Mucosa of gallbladder (tissue), 1 donor: ENCODE measurements around the gene HIF1AN. TPM values are rescaled to one million over a fixed set of nuclear protein-coding genes. Genes with fewer than 3 reads are reported as not detected.

Experiments
- DNase-seq: peaks from one replicate; pipeline ENCODE4 v3.0.0-alpha.2; 2020; ENCODE audit warnings: low spot score
- total RNA-seq: library from RNA; stranded (reverse); gene quantifications from one replicate; pipeline ENCODE4 v1.2.1, GENCODE V29; 2021
- donor health status: DM: no; HTN: no; CAD: no.

The HIF1AN gene
- 46.4 TPM for total RNA-seq

DNA sequence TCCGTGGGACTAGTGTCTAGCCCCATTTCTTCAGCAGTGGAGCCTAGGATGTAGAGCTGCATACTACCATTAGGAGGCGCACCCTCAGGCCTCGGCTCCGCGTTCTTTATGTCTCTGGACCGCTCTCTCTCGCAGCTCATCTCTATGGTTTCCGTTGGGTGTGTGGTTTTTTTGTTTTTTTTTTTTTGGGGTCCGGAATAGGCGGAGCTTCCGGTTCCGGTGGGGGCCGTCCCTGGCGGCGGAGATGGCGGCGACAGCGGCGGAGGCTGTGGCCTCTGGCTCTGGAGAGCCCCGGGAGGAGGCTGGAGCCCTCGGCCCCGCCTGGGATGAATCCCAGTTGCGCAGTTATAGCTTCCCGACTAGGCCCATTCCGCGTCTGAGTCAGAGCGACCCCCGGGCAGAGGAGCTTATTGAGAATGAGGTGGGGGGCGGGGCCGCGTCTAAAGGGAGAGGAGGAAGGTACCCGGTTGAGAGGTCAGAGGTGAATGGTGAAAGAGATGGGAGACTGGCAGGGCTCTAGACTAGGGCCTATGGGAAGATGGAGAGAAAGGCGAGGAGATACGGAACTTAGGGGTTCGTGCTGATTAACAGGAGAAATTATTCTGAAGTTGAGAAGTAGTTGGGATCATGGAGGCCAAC is at the start of gene HIF1AN:
TSS of gene HIF1AN (plus strand) at position 229 of the 639 bp plus-strand sequence. CDS start at position 245, 16 bp downstream.
- peak; percentile 93 for DNase-seq

DNA sequence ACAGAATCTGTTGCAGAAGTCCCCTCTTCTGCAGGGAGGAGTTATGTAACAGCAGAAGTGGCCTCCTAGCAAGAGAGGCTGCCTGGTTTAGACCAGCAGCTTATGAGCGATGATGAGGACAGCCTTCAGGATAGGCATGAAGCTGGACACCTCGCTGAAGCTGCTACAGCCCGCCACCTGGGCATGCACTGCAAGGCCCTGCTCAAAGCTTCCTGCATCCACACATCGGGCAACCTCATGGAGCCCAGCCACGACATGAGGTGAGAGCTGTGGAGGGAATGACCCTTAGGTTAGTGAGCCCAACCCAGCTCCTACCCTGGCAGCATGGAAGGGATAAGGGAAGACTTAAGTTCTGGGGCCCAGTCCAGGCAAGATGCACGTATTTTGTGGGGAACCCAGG is 48.2 kb upstream of the HIF1AN start:
- no peak for DNase-seq

DNA sequence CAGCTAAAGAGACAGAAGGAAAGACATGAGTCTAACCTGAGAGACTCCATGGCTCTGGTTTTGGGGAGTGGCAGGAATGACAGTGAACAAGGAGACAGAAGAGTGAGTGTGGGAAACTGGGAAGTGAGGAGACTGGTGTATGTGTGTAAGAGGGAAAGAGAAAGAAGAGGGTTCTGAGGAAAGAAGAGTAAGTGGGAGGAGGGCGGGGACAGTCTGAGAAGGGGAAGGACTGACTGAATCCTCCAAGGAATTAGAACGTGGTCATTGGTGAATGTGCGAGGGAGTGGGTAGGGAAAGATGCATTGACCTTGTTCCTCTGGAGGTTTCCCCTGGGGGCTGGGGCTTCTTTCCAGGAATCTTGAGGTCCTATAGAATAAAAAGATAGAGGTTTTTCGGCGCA is 46.3 kb upstream of the HIF1AN start:
- DNase-seq: no peak

DNA sequence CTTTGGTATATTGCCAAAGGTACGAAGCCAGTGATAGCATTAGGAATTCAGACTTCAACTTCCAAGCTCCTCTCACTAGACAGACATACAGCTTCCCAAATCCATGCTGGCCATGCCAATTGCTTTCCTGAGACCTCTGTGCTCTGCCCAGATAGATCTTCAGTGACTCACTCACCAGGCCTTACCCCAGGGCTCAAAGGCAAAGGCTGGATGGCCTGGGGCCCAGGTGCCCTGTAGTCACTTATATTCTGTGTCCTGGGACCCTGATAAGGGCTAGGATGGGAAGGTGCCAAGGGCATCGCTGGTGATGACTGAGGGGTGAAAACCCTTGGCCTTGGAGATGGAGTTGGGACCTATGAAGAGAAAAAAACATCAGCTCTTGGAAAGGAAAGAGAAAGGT is 45.2 kb upstream of the HIF1AN start:
- no peak for DNase-seq

DNA sequence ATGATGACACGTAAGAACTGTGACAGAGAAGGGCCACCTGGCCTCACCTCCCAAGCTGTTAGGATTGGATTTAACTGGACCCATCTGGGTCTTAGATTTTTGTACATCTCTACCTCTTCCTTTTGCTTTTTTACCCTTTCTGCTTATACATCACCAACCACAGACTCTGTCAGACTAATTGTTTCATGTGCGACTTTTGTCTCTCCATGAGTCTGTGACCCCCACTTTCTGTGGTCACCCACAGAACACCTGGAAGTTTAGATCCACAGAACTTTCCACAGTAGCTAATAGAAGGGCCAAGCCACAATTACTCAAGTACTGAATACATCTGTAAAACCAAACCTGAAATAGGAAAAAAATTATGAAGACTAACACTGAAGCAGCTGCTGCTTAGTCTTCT is 39.2 kb upstream of the HIF1AN start:
- DNase-seq: no peak

DNA sequence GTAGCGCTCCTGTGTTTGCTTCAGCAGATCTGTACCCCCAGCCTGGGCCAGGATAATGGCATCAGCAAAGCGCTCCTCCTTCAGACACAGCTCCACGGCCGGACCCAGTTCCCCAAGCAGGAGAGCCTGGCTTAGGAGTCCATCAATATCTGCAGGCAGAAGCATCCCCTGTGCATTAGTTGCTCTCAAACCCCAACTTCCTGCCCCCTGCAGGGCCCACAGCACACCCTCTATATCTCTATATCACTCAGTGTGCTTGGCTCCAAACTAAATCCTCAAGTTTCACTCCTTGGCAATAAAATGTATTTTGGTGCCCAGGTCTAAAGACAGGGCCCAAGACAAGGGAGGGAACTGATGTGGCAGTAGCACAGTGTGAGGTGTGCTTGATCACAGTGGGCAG is 37.7 kb upstream of the HIF1AN start:
- DNase-seq: no peak

DNA sequence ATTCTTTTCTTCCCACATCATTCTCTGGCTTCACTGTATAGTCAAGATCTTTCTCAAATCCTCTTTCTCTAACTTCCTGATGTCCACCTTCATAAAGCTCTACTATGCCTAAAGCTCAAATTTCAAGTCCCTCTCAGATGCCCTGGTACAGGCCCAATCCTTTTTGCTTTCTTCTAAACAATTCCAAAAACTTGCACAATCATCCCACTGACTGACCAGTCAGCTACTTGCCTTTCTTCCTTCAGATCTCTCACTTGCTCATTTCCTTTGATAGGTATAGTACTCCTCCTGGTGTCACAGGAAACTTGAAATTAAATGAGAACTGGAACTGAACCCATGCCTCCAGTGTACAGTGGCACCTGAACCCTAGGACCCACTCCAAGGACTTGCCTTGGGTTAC is 34.3 kb upstream of the HIF1AN start:
- DNase-seq: no peak

DNA sequence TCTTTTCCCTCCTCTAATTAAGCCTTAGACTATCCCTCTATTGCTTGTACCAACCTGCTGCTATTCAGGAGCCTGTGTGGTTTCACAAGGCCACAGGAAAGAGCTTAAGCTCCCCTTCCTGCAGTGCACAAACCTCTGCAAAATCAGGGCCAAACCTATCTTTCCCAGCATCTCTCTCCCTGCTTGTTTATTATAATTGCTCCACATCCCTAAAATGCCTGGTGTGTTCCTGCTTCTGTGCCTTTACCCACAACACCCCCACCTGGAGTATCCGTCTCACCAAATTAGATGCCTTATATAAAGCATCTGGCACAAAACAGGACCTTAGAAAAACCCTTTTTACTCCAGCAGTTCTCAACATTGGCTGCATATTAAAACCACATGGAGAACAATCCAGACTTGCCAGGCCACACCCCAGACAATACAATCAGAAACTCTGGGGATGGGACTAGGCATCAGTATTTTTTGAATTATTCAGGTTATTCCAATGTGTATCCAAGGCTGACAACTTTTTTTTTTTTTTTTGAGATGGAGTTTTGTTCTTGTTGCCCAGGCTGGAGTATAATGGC is 32.7 kb upstream of the HIF1AN start:
- no peak for DNase-seq

DNA sequence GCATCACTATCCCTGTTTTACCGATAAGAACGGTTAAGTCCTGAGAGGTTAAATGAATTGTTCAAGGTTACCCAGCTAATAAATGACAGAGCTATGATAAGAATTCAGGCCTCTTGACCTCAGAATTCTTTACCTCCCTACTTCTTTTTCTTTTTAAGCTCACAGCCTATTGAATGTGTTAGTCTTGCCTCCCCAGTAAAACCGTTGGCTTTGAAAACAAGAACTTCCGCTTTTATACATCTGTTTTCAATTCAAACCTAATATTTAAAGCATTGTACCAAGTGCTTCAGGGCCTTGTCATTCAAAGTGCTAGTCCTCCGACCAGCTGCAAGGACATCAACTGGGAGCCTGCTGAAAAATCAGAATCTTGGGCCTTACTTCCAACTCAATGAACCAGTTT is 31.6 kb upstream of the HIF1AN start:
- DNase-seq: no peak

DNA sequence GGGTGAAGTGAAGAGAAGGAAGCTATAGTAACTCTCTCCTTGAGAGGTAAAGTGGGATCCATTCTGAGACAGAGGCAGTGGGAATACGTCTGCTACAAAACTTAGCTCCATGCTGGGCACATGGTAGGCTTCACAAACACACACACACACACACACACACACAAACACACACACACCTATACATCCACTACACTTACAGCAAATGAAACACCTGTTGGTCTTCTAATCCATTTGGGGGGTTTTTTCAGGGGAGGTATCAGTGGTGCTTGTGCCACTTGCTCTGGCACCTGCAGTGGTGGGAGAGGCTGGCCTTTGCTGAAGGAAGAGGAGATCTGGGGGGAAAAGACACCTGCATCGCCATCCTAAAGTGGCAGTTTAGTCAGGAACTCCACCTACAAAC is 30.6 kb upstream of the HIF1AN start:
- DNase-seq: no peak

DNA sequence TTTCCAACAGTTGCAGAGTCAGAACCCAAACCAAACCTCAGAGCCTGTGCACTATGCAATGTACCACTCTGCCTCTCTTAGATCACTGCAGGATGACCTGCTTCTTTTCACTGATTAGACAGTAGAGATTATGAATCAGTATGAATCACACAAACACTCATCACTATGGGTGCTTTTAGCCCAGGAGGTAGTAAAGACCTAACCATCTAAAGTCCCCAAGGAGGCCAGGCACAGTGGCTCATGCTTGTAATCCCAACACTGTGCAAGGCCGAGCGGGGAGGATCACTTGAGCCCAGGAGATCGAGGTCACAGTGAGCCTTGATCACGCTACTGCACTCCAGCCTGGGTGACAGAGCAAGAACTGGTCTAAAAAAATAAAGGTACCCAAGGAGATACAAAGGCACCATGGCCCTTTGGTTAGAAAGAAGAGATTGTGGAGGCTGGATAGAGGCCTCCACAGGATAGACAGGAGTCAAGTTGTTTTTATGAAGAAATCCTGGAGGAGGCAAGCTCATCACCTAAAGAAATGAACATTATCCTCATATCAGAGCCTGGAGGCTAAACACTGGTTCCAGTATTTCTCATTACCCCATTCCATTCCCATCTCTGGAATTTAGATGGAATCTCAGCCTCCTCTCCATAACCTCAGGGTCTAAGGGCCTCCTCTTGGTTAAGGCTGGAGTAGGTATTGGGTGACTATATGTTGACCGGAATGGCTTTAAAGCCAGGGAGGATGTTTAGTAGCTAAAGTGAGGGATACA is 29.0 kb upstream of the HIF1AN start:
- DNase-seq: no peak

DNA sequence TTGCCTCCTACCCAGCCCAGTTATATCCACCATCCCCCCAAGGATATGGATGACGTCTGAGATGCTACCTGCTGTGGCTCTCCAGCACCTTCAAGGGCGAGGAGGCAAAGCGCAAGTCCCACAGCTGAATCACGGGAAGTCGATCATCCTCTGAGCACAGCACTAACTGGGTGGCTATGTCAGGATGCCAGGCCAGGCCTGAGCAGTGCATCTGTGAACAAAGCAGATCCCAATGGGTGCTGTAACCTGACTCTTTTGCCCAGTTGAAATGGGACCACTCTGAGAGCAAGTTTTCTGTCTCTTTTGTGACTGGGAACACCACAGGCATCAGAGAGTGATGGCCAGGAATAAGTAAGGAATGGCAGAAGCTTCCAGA is 28.4 kb upstream of the HIF1AN start:
- DNase-seq: no peak

DNA sequence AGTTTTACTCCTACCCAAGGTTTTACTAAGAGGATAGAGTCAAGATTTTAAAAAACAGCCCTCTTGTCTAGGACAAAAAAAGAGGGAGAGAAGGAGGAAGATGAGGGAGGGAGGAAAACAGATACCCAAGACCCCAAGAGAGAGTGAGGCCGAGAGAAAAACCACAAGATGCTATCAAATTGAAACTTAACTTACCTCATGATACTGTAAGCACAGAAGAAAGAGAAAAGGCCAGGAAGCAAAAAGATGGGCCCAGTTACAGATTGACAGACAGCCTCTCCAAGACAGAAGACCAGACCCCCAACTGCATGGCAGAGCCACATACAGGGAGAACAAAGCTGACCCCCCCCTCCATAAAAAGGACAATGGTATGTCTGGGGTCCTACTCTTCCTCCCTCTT is 27.5 kb upstream of the HIF1AN start:
- no peak for DNase-seq

DNA sequence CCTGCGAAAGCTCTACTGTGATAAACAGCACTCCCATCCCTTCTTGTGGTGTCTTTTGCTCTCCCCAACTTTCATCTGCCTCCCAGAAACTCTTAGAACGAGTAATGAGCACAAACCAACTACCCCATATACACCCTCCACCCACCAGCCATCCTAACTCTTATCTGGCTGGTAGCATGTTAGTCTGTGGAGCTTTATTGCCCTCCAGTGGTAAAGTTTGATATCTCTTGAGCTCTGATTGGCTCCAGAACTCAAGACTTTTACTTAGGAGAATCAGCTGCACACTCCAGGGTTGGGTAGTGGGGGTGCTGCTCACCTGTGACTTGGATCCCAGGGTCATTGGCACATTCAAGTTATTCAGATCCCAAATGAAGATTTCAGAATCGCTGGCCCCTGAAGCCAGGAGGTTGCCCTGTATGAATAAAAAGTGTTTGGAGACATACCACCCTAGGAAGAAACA is 27.0 kb upstream of the HIF1AN start:
- no peak for DNase-seq

DNA sequence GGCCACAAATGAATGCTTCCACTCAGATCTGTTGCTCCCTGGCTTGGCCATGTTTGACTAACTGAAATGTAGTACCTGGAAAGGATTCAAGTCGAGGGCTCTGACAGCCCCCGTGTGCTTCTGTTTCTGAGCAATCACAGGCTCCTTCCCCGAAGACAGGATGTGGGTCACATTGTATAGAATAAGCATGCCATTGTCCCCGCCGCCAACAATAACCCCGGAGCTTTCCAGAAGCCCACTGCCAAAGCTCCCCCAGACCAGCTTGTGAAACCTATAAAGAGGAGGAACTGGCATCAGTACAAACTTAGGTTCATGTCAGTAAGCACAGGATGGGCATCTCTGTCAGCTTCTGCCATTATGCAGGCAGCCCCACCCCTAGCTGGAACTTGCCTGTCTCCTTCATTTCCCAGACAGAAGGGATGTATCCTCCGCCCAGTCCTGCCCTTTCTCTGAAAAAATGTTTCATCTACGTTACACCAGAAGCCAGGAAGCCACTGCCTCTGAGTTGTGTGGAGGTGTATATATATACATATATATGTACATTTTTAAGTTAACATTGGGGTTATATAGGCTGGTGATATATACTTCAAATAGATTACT is 26.4 kb upstream of the HIF1AN start:
- no peak for DNase-seq

DNA sequence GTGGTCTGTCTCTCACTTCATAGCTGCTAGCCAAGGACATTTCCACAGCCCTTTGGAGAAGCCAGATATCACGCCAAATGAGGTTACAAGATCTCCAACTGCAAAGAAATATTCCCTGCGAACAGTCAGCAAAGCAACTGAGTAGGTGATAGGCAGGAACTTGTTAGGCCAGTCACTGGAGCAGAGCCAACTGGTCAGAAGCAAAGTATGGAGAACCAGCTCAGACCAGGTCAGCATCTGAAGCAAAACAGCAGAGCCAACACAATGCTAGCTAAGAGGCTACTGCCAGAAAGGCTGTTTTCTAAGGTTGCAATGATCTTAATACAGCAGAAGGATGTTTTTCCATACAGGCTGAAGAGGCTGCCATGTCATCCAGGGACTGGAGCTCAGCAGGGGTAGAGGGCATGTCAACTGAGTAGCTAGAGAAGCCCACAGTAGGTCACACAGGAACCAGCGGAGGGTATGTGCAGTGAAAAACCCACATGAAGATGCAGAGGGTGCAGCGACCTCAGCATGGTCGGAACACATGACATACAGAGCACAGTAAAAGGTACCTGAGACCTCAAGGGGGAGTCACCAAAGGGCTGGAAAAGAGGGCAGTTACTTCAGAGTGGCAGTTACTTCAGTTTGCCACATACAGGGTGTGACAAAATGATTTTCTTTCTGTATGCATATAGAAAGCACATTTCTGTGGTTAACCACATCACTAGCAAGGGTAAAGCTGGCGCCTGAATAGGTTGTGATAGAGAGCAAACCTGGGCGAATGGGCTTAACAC is 25.0 kb upstream of the HIF1AN start:
- DNase-seq: no peak

DNA sequence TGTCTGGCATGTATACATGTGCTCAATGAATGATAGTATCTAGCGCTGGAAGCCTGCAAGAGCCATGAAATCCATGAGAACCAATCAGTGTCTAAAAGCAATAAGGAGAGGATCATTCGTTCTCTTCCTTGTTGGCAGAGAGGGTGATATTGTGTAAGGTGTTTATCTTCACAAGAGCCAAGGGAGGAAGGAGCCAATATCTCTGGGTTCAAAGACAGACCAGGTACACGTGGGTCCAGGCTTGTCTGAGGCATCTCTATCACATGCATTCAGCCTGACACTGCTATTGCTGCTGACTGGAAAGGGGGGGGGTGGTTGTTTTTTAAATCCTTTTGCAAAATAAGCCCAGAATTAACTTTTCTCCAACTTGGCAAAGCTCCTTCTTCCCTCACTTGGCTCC is 20.1 kb upstream of the HIF1AN start:
- no peak for DNase-seq

DNA sequence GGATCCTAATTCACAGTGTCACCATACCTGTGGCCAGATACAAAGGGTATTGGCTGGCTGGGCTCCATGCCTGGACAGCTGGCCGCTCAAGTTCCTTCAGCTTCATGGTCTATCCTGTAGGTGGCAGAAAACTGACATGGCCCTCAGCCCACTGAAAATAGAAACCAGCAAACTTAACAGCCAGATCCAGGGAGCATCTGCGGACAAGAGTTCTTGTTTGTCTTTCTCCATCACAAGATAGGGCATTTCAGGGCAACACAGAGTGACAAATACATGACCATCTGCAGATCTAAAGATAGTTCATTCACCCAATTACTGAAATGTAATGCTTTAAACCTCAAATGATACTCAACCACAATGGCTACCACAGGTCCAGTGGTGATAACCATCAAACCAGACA is 18.9 kb upstream of the HIF1AN start:
- no peak for DNase-seq

DNA sequence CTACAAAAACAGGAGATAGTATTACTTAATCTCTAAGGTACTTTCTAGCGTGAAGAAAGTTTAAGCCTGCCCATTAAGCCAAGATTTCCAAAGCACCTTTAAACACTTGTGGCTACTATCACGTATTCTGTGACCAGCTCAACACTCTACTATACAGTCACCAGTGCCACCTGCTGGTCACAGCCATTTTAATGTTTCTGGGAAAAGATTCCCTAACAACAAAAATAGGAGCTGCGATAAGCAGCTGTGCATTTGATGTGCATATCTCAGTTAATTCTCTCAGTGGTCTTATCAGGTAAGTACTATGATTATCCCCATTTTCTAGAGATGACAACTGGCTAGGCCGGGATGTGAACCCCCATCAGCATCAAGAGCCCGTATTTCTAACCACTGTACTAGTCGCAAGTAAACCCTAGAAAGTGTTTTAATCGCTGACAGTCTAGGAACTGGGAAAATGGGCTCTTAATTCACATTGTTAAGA is 16.9 kb upstream of the HIF1AN start:
- DNase-seq: peak; percentile 72

DNA sequence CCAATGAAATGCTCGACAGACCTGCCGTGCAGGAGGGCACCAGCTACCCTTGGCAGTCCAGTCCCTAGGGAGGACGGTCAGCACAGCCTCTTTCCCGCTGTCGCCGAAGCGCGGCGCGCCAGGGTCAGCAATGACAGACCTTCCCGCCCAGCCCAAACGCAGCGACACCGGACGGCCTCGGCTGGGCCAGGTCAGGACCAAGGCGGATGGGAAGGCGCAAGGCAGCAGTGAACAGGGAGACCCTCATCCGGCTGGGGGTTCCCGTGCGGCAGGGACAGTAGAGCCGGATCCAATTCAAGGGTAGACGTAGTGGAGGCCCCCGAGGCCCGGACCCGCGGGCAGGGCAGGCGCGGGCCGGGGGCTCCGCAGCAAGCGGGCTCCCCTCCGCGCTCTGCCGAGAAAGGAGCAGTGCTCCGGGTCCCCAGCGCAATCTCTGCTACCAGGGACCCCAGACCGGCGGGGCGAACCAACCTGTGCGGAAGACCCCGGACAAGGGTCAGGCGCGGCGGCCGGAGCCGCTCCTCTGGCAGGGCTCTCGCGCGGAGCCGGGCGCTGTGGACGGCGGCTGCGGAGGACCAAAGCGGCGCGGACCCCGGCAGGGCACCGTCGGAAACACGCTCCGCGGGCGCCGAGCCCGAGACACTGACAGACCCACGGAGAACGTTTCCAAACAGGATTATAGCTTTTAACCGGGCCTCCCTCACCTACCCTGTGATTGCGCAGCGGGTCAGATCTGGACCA is 16.3 kb upstream of the HIF1AN start, which contains the start of gene SEC31B:
TSS of gene SEC31B (minus strand) at position 551 of the 741 bp plus-strand sequence. CDS start 2,909 bp downstream, outside the sequence.
- DNase-seq: no peak

DNA sequence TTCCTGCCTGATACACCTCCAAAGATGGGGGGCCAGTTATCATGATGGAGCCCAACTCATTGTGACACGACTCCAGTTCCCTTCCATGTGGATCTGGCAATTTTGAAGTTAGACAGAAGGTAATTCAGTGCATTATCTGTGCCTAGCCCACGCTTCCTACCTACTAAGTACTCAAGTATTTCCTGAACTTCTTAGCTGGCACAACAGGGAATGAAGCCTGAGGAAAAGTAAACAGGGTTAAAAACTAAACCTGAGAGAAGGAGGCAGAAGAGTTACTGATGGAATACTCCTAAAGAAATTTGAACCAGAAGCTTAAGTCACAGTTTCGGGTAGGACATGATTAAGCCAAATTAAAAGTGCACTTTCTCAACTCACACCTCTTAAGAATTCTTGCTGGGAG is 14.9 kb upstream of the HIF1AN start:
- no peak for DNase-seq
